ENCODE results near the gene FAM53B. TPM values are rescaled to one million over a fixed set of nuclear protein-coding genes. Genes with fewer than 3 reads are reported as not detected.

FAM53B gene
- total RNA-seq, 1 experiment from 2014 or later, result 18.3 TPM

GRCh38 chr10:124725791-124726190 is 18.4 kb downstream of the FAM53B start:
- POLR2A ChIA-PET (ENCODE audit: low non-redundant PET), result no interaction called here
- Histone ChIP-seq H3K36me3 (ENCODE audit: insufficient read depth, low read length, poor library complexity, severe bottlenecking) (no peaks in the 10 kb centered on the region), H3K4me3 (ENCODE audit: low read depth, low read length, poor library complexity, severe bottlenecking) (no peak overlapping the region), H3K4me1 (ENCODE audit: insufficient read depth, low read length, poor library complexity, severe bottlenecking) (no peaks in the 10 kb centered on the region), H3K27me3 (replicated peaks; ENCODE audit: insufficient read depth, low read depth, low read length, poor library complexity) (no peaks in the 10 kb centered on the region), H3K27ac (ENCODE audit: low read depth, low read length, poor library complexity, severe bottlenecking) (no peak overlapping the region), H3K9me3 (ENCODE audit: low read depth, low read length, poor library complexity, severe bottlenecking) (no peaks in the 10 kb centered on the region)
- CTCF ChIA-PET, result no interaction called here
- no TSS peak for BruUV-seq (replicated peaks)
- TF ChIP-seq CTCF (conservative IDR thresholded peaks at IDR 0.05; ENCODE audit: low read depth, low read length) (no peak), EZH2 (IDR thresholded peaks at IDR 0.05; ENCODE audit: borderline replicate concordance, low read depth, low read length, poor library complexity, severe bottlenecking) (no peak)
- DNase-seq (ENCODE audit: low spot score), result no peak
- intact Hi-C loops (cut with micrococcal nuclease; ENCODE audit: unreplicated experiment), result no loop called here

GRCh38 chr10:124725171-124725631 is 19.0 kb downstream of the FAM53B start:
- H3K9me3 ChIP-seq (ENCODE audit: low read depth, low read length, poor library complexity, severe bottlenecking), result no peaks in the 10 kb centered on the region
- H3K4me1 ChIP-seq (ENCODE audit: insufficient read depth, low read length, poor library complexity, severe bottlenecking), result no peaks in the 10 kb centered on the region
- no peaks in the 10 kb centered on the region for H3K36me3 ChIP-seq (ENCODE audit: insufficient read depth, low read length, poor library complexity, severe bottlenecking)
- no TSS peak for BruUV-seq (replicated peaks)
- H3K4me3 ChIP-seq (ENCODE audit: low read depth, low read length, poor library complexity, severe bottlenecking), result no peak overlapping the region
- no peak overlapping the region for H3K27ac ChIP-seq (ENCODE audit: low read depth, low read length, poor library complexity, severe bottlenecking)
- H3K27me3 ChIP-seq (replicated peaks; ENCODE audit: insufficient read depth, low read depth, low read length, poor library complexity), result no peaks in the 10 kb centered on the region
- no peak for DNase-seq (ENCODE audit: low spot score)
- ChIA-PET CTCF (no interaction called here), POLR2A (ENCODE audit: low non-redundant PET) (no interaction called here)
- intact Hi-C loops (cut with micrococcal nuclease; ENCODE audit: unreplicated experiment), result no loop called here
- no peak for TF ChIP-seq EZH2 (IDR thresholded peaks at IDR 0.05; ENCODE audit: borderline replicate concordance, low read depth, low read length, poor library complexity, severe bottlenecking)

GRCh38 chr10:124724279-124725027 is 19.7 kb downstream of the FAM53B start:
- H3K9me3 ChIP-seq (ENCODE audit: low read depth, low read length, poor library complexity, severe bottlenecking), result no peaks in the 10 kb centered on the region
- peaks cover 2% of the 10 kb centered on the region for H3K4me1 ChIP-seq (ENCODE audit: insufficient read depth, low read length, poor library complexity, severe bottlenecking)
- CTCF ChIA-PET, result interaction anchor here (0.6 kb wide), 1 partner anchor 21 kb away, joined by 4 read pairs; no protein-coding TSS in a partner anchor
- H3K4me3 ChIP-seq (ENCODE audit: low read depth, low read length, poor library complexity, severe bottlenecking), result no peak overlapping the region
- intact Hi-C loops (cut with micrococcal nuclease; ENCODE audit: unreplicated experiment), result no loop called here
- TF ChIP-seq EZH2 (IDR thresholded peaks at IDR 0.05; ENCODE audit: borderline replicate concordance, low read depth, low read length, poor library complexity, severe bottlenecking) (no peak), CTCF (conservative IDR thresholded peaks at IDR 0.05; ENCODE audit: low read depth, low read length) (no peak)
- H3K27me3 ChIP-seq (replicated peaks; ENCODE audit: insufficient read depth, low read depth, low read length, poor library complexity), result no peaks in the 10 kb centered on the region
- BruUV-seq (replicated peaks), result no TSS peak
- POLR2A ChIA-PET (ENCODE audit: low non-redundant PET), result no interaction called here
- no peaks in the 10 kb centered on the region for H3K36me3 ChIP-seq (ENCODE audit: insufficient read depth, low read length, poor library complexity, severe bottlenecking)
- no peak overlapping the region for H3K27ac ChIP-seq (ENCODE audit: low read depth, low read length, poor library complexity, severe bottlenecking)
- no peak for DNase-seq (ENCODE audit: low spot score)

Data from A673 (cell line).